Neural progenitor cell (in vitro differentiated cells): Measurements from ENCODE around the gene EHMT2. TPM values are rescaled to one million over a fixed set of nuclear protein-coding genes. Genes with fewer than 3 reads are reported as not detected.

Experiments
- DNase-seq: peaks from one replicate; pipeline ENCODE4 v3.0.0-alpha.2; 2016; ENCODE audit warnings: low spot score
- H2AFZ ChIP-seq: fragments of 200-600 bp; sonication (generic); replicated peaks from 2 replicates; pipeline ENCODE4 v1.6.1; 2016; ENCODE audit warnings: antibody characterized with exemption
- H3F3A ChIP-seq: fragments of 200-600 bp; sonication (generic); 2 replicates; pipeline ENCODE4 v1.6.1; 2016; ENCODE audit warnings: antibody characterized with exemption, low read depth
- H3K27ac ChIP-seq: fragments of 200-600 bp; sonication (generic); 2 replicates; pipeline ENCODE4 v1.5.1; 2016; ENCODE audit warnings: mild to moderate bottlenecking
- H3K27me3 ChIP-seq: fragments of 200-600 bp; sonication (generic); 2 replicates; pipeline ENCODE4 v1.6.1; 2016; ENCODE audit warnings: mild to moderate bottlenecking, moderate library complexity
- H3K36me3 ChIP-seq: fragments of 200-600 bp; sonication (generic); 2 replicates; pipeline ENCODE4 v1.5.1; 2016
- H3K4me1 ChIP-seq: fragments of 200-600 bp; sonication (generic); 2 replicates; pipeline ENCODE4 v1.6.1; 2016; ENCODE audit warnings: mixed run types
- H3K4me2 ChIP-seq: fragments of 200-600 bp; sonication (generic); 2 replicates; pipeline ENCODE4 v1.6.1; 2016
- H3K4me3 ChIP-seq: fragments of 200-600 bp; sonication (generic); 2 replicates; pipeline ENCODE4 v1.5.1; 2016
- H3K79me2 ChIP-seq: fragments of 200-600 bp; sonication (generic); 2 replicates; pipeline ENCODE4 v1.6.1; 2016; ENCODE audit warnings: low read depth
- H3K9ac ChIP-seq: fragments of 200-600 bp; sonication (generic); 2 replicates; pipeline ENCODE4 v1.6.1; 2016
- H3K9me3 ChIP-seq: fragments of 200-600 bp; sonication (generic); 2 replicates; pipeline ENCODE4 v1.5.1; 2016; ENCODE audit warnings: low read depth
- H4K20me1 ChIP-seq: fragments of 200-600 bp; sonication (generic); 2 replicates; pipeline ENCODE4 v1.6.1; 2016; ENCODE audit warnings: low read depth
- H3K27ac Mint-ChIP-seq: 3 replicates; pipeline ENCODE4 v1.8.0; 2021; ENCODE audit warnings: mixed read lengths
- H3K27me3 Mint-ChIP-seq: 2 replicates; pipeline ENCODE4 v1.8.0; 2022; ENCODE audit warnings: low read depth, mild to moderate bottlenecking, inconsistent platforms, moderate library complexity, mixed read lengths; ENCODE audit not compliant: insufficient read depth
- H3K36me3 Mint-ChIP-seq: 3 replicates; pipeline ENCODE4 v1.8.0; 2021; ENCODE audit warnings: mixed read lengths
- H3K4me1 Mint-ChIP-seq: 3 replicates; pipeline ENCODE4 v1.8.0; 2021; ENCODE audit warnings: mixed read lengths
- H3K4me3 Mint-ChIP-seq: 3 replicates; pipeline ENCODE4 v1.8.0; 2021; ENCODE audit warnings: mild to moderate bottlenecking, moderate library complexity, mixed read lengths
- H3K9me3 Mint-ChIP-seq: 3 replicates; pipeline ENCODE4 v1.8.0; 2020; ENCODE audit warnings: mixed read lengths
- EZH2 ChIP-seq: fragments of 200-600 bp; sonication (generic); IDR thresholded peaks from 2 replicates; pipeline ENCODE4 v1.6.1; 2017; ENCODE audit warnings: antibody characterized with exemption, mild to moderate bottlenecking, moderate library complexity
- EZH2phosphoT487 ChIP-seq: fragments of 200-600 bp; sonication (generic); IDR thresholded peaks from 2 replicates; pipeline ENCODE4 v1.6.1; 2017; ENCODE audit warnings: antibody characterized with exemption
- total RNA-seq: library from RNA; depleted of rRNA; stranded (reverse); fragments of >200 nt; gene quantifications from 2 replicates; pipeline ENCODE4 v1.2.3, GENCODE V29; 2015; ENCODE audit warnings: low replicate concordance
- TF ChIP-seq, protein P1 (sequence below): fragments of 200-600 bp; sonication (generic); IDR thresholded peaks from 2 replicates; pipeline ENCODE4 v1.5.1; 2017; ENCODE audit warnings: antibody characterized with exemption, mild to moderate bottlenecking

Gene EHMT2
- total RNA-seq, 1 donor from 2014 or later, result 93.3 TPM

GRCh38 chr6:31945507-31946369 is 48.2 kb upstream of the EHMT2 start, which contains the start of gene CFB:
Gene CFB (plus strand): TSS chr6:31946095. CDS start chr6:31946222, 127 bp downstream.
- peaks cover 2% of the 10 kb centered on the region for H3K36me3 Mint-ChIP-seq
- Histone ChIP-seq H3K9ac (no peak within 1 kb of the TSS), H3K9me3 (no peaks in the 10 kb centered on the region), H4K20me1 (no peaks in the 10 kb centered on the region), H3K27ac (no peak within 1 kb of the TSS), H3K36me3 (no peaks in the 10 kb centered on the region), H3F3A (no peaks in the 10 kb centered on the region), H2AFZ (peak within 1 kb of the TSS; percentile 36), H3K79me2 (no peaks in the 10 kb centered on the region), H3K27me3 (peaks cover 17% of the 10 kb centered on the region), H3K4me2 (no peak within 1 kb of the TSS), H3K4me1 (no peaks in the 10 kb centered on the region), H3K4me3 (no peak within 1 kb of the TSS)
- no peak for TF ChIP-seq EZH2phosphoT487
- TF ChIP-seq, protein P1, sequence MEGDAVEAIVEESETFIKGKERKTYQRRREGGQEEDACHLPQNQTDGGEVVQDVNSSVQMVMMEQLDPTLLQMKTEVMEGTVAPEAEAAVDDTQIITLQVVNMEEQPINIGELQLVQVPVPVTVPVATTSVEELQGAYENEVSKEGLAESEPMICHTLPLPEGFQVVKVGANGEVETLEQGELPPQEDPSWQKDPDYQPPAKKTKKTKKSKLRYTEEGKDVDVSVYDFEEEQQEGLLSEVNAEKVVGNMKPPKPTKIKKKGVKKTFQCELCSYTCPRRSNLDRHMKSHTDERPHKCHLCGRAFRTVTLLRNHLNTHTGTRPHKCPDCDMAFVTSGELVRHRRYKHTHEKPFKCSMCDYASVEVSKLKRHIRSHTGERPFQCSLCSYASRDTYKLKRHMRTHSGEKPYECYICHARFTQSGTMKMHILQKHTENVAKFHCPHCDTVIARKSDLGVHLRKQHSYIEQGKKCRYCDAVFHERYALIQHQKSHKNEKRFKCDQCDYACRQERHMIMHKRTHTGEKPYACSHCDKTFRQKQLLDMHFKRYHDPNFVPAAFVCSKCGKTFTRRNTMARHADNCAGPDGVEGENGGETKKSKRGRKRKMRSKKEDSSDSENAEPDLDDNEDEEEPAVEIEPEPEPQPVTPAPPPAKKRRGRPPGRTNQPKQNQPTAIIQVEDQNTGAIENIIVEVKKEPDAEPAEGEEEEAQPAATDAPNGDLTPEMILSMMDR, result no peak
- no peak for TF ChIP-seq EZH2
- H3K4me1 Mint-ChIP-seq, result peaks cover 12% of the 10 kb centered on the region
- H3K9me3 Mint-ChIP-seq, result no peaks in the 10 kb centered on the region
- peak within 1 kb of the TSS; percentile 12 for H3K27ac Mint-ChIP-seq
- DNase-seq, result peak; percentile 8
- peaks cover 18% of the 10 kb centered on the region for H3K27me3 Mint-ChIP-seq
- no peak within 1 kb of the TSS for H3K4me3 Mint-ChIP-seq

DNA sequence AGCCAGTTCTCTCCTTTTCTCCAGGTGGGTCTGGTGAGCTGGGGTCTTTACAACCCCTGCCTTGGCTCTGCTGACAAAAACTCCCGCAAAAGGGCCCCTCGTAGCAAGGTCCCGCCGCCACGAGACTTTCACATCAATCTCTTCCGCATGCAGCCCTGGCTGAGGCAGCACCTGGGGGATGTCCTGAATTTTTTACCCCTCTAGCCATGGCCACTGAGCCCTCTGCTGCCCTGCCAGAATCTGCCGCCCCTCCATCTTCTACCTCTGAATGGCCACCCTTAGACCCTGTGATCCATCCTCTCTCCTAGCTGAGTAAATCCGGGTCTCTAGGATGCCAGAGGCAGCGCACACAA is 47.6 kb upstream of the EHMT2 start:
- Mint-ChIP-seq H3K36me3 (peaks cover 2% of the 10 kb centered on the region), H3K4me1 (peaks cover 18% of the 10 kb centered on the region), H3K27ac (no peak overlapping the region), H3K9me3 (no peaks in the 10 kb centered on the region), H3K4me3 (no peak overlapping the region), H3K27me3 (peaks cover 21% of the 10 kb centered on the region)
- no peaks in the 10 kb centered on the region for H4K20me1 ChIP-seq
- no peak overlapping the region for H3K27ac ChIP-seq
- no peaks in the 10 kb centered on the region for H3K36me3 ChIP-seq
- H2AFZ ChIP-seq, result peak overlapping the region; percentile 36
- H3K4me3 ChIP-seq, result no peak overlapping the region
- no peak overlapping the region for H3K4me2 ChIP-seq
- no peaks in the 10 kb centered on the region for H3K9me3 ChIP-seq
- no peak for TF ChIP-seq EZH2phosphoT487
- no peak for TF ChIP-seq EZH2
- TF ChIP-seq, protein P1, result no peak
- H3K27me3 ChIP-seq, result peaks cover 17% of the 10 kb centered on the region
- peaks cover 4% of the 10 kb centered on the region for H3K4me1 ChIP-seq
- H3K79me2 ChIP-seq, result no peaks in the 10 kb centered on the region
- no peak for DNase-seq
- no peak overlapping the region for H3K9ac ChIP-seq
- H3F3A ChIP-seq, result no peaks in the 10 kb centered on the region

DNA sequence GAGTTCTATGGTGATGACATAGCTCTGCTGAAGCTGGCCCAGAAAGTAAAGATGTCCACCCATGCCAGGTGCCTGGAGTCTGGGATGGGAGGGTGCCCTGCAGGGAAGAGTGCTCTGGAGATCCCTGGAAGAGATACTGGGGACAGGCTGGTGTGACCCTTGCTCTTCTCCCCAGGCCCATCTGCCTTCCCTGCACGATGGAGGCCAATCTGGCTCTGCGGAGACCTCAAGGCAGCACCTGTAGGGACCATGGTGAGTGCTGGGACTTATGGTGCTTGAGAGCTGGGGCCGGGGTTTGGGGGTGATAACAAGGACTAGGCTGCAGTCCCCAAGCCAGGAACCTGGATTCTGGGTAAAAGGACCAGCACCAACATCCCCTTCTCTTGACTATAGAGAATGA is 46.2 kb upstream of the EHMT2 start:
- no peak overlapping the region for H3K27ac Mint-ChIP-seq
- peaks cover 21% of the 10 kb centered on the region for H3K27me3 Mint-ChIP-seq
- no peak overlapping the region for H3K4me3 Mint-ChIP-seq
- Histone ChIP-seq H3K4me2 (no peak overlapping the region), H3K9ac (no peak overlapping the region), H4K20me1 (no peaks in the 10 kb centered on the region), H3K4me3 (no peak overlapping the region), H3K36me3 (no peaks in the 10 kb centered on the region), H3F3A (no peaks in the 10 kb centered on the region), H3K27ac (no peak overlapping the region), H2AFZ (no peak overlapping the region), H3K27me3 (peaks cover 17% of the 10 kb centered on the region), H3K79me2 (no peaks in the 10 kb centered on the region), H3K9me3 (no peaks in the 10 kb centered on the region), H3K4me1 (peaks cover 4% of the 10 kb centered on the region)
- H3K4me1 Mint-ChIP-seq, result peaks cover 17% of the 10 kb centered on the region
- DNase-seq, result no peak
- no peak for TF ChIP-seq EZH2
- TF ChIP-seq, protein P1, result no peak
- no peak for TF ChIP-seq EZH2phosphoT487
- no peaks in the 10 kb centered on the region for H3K36me3 Mint-ChIP-seq
- no peaks in the 10 kb centered on the region for H3K9me3 Mint-ChIP-seq
